AG04449 (cell line): ENCODE measurements around the gene DPYSL4.

ENCODE experiments used
- CTCF ChIA-PET: fragments of 350-600 bp; formaldehyde crosslinking; extraction: SDS; loops from one replicate; lab custom pipeline; 2021; ENCODE audit warnings: antibody characterized with exemption; lab: Yijun Ruan, JAX
- POLR2A ChIA-PET: fragments of 400-600, 350-600 bp; formaldehyde crosslinking; extraction: SDS; loops from one replicate; lab custom pipeline; 2020; ENCODE audit warnings: antibody characterized with exemption, inconsistent platforms; lab: Yijun Ruan, JAX
- DNase-seq: peaks from one replicate; pipeline ENCODE4 v3.0.0-alpha.2; 2010; ENCODE audit warnings: low read depth, low spot score
- H3K4me3 ChIP-seq: 2 replicates; pipeline ENCODE4 v1.5.1; 2011; ENCODE audit warnings: low read depth, mild to moderate bottlenecking, control low read depth, low read length
- CTCF ChIP-seq: IDR thresholded peaks from one replicate; pipeline ENCODE4 v1.5.1; 2011; ENCODE audit warnings: mild to moderate bottlenecking, moderate library complexity, low read length, control low read depth, inconsistent platforms; ENCODE audit not compliant: insufficient read depth; ENCODE audit errors: missing control alignments

DPYSL4 gene

DNA sequence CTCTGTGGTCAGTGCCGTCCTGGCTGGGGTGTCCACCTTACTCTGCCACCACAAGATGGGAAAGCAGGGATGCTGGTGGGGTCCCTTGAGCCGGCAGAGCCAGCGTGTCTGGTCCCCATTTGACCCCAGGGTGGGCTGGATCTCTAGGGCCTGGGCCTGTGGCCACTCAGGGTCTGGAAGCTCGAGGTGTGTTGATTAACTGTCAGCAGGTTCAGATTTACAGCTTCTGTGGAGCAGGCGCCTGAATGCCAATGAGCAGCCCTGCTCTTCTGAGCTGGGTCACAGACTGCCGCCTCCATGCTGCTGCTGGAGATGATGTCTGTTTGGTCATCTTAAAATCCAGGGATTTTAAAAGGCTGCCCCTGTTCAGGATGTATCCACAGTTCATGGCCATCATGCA lies 11.3 kb upstream of the DPYSL4 start:
- DNase-seq, result no peak
- no peak overlapping the region for H3K4me3 ChIP-seq
- TF ChIP-seq CTCF, result no peak
- CTCF ChIA-PET, result no interaction called here
- POLR2A ChIA-PET, result no interaction called here

DNA sequence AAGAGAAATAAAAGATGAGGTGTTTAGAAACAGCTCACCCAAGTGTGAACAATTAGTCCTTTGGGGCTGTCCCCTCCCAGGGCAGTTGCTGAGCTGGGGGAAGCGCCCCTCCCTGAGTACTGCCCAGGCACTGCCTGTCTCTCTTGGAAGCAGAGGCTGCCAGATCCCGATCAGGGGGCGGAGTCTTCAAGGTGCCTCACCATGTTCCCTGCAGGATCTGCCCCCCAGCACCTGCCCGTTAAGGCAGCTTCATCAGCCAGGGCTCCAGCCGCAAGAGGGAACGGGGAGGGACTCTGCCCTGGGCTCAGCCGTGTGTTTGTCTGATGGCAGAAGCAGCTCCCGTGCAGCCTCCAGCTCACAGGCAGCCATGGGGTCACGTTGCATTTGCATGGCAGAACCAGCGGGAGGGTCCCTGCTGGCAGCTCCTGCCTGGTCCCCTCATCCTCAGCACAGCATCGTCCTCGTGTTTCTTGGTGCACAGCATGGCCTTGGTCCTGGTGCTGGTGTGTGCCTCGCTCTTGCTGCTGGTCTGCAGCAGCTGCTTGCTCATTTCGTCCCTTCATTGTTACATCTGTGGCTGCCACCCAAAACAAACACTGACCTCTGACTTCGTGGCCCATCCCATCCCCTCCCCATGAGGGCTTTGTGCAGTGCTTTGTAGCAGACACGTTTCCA lies 10.7 kb upstream of the DPYSL4 start:
- H3K4me3 ChIP-seq, result no peak overlapping the region
- ChIA-PET CTCF (no interaction called here), POLR2A (no interaction called here)
- TF ChIP-seq CTCF, result no peak
- DNase-seq, result no peak

GRCh38 chr10:132176623-132177500 lies 9.9 kb upstream of the DPYSL4 start:
- no peak overlapping the region for H3K4me3 ChIP-seq
- DNase-seq, result no peak
- TF ChIP-seq CTCF, result no peak
- ChIA-PET CTCF (no interaction called here), POLR2A (no interaction called here)

GRCh38 chr10:132178046-132178445 lies 8.7 kb upstream of the DPYSL4 start:
- ChIA-PET CTCF (interaction anchor here (0.7 kb wide), 1 partner anchor 970 kb away, joined by 3 read pairs; no protein-coding TSS in a partner anchor), POLR2A (no interaction called here)
- no peak overlapping the region for H3K4me3 ChIP-seq
- no peak for DNase-seq
- TF ChIP-seq CTCF, result no peak

- no peak for TF ChIP-seq CTCF
- ChIA-PET POLR2A (no interaction called here), CTCF (no interaction called here)
- DNase-seq, result no peak
- no peak overlapping the region for H3K4me3 ChIP-seq
Measured at GRCh38 chr10:132178672-132179545, 7.8 kb upstream of the DPYSL4 start.
